NCI-H2107 treated with DMSO at 0.1 percent for 48 hours (cell line): ENCODE data around the gene MAGEF1.
A peak's percentile ranks its signal among the peaks of the same experiment; 100 is the strongest.

ENCODE experiments used
- DNase-seq: peaks from one replicate; lab custom pipeline; 2025; ENCODE audit not compliant: unreplicated experiment; lab: John Stamatoyannopoulos, UW

The MAGEF1 gene, protein sequence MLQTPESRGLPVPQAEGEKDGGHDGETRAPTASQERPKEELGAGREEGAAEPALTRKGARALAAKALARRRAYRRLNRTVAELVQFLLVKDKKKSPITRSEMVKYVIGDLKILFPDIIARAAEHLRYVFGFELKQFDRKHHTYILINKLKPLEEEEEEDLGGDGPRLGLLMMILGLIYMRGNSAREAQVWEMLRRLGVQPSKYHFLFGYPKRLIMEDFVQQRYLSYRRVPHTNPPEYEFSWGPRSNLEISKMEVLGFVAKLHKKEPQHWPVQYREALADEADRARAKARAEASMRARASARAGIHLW

DNA sequence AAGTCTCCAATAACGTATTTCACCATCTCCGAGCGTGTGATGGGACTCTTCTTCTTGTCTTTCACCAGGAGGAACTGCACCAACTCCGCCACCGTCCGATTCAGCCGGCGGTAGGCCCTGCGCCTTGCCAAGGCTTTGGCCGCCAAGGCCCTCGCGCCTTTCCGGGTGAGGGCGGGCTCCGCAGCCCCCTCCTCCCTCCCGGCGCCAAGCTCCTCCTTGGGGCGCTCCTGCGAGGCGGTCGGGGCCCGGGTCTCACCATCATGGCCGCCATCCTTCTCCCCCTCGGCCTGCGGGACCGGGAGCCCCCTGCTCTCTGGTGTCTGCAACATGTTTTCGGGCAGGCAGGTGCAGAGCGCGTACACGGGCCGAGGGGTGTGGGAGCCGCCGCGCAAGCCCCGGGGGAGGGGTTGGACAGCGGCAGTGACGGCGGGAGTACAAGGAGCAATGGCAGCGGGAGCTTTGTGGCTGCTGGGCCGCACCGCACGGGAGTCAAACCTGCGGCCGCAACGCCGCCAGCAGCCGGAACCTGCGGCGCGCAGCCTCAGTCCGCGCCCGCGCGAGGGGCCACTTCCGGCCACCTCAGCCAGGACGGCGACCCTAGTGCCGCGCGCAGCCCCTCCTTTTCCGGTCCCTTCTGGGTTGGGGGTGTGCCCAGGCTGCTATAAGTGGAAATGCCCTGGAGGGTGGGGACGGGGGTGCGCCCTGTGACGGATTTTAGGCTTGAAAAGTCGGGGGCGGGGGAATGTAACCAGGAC lies at the start of gene MAGEF1:
MAGEF1 (minus strand) TSS at position 572 of the 755 bp plus-strand sequence; CDS start at position 329, 243 bp downstream.
- peak; percentile 92 for DNase-seq

DNA sequence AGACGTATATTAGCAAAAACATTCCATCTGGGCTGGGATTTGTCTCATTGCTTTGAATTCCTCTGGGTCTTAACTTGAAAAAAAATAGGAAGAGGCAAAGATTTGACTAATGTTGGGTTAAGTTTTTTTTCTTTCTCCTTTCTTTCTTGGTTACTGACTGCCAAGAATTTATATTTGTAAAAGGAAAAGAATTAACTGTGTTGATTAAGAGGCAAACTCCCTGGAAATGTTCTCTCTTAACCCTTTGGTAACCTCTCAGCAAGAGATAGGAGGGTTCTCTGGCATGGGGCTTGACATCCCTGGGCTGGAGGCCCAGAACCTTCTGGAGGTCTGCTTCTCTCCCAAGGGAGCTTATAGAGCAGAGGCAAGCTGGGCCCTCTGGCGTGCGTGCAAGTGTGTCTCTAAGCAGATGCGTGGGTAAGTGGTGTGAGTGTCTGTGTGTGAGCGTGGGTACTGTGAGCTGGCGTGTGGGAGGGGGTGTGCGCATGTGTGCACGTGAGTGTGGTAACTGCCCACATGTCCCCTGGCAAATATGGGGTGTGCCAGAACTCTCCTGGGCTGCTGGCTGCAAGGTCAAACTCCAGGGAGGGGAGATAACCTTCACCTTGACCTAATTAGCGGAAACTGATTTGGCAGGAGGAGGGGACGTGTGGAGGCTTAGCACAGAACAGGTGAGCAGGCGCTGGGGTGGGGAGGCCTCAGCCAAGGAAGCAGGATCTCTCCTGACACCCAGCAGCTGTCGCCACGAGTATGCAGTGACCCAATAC lies 49.4 kb upstream of the MAGEF1 start:
- no peak for DNase-seq

DNA sequence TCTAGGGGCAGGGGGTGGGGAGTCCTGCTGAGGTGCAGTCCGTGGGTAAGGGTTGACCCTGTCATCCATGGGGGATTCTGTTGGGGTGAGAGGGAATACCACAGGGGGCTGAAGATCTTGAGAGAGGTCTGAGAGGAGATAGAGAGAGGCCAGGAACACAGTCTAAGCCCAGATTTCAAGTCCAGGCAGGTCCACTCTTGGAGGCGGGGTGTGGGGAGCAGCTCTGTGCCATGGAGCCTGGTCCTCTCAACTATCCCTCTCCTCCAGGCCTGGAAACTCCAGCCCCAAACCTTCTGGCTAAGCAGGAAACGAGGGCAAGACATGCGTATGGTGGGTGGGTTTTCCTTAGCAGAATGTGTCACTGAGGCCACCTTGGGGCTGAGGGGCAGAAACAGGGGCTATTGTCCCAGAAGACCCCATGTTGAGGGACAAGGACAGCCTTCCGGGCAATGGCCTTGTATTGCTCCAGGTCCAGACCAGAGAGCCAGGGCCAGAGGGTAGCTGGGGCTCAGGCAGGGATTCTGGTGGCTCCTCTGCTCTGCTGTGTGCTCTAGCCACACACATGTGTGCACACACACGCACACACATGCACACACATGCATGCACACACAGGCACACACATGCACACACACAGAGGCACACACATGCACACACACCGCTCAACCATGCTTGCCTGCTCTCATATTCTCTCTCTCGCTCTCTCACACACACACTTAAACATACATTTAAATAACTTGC lies 48.6 kb upstream of the MAGEF1 start:
- no peak for DNase-seq

DNA sequence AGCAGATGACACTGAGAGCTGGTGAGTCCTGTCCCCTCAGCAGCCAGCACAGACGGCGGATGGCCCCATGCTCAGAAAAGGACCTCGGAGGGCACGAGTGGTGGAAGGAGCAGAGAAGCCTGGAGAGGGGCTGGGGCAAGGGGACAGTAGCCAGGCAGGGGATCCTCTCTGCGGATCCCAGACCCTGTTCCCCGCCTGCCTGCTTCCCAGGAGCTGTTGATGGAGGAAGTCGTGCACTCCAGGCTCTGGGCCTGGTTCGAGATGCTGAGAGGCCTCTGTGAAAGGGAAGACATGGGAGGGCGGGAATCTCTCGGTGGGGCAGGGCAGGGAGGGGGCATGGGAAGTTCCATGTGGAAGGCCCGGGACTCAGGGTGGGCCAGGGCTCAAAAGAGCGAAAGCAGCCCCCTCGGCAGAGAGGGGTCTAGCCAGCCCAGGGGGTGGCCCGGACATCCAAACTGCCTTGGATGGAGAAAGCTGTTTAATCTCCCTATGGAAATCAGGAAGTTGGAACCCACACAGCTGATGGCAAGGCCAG lies 47.9 kb upstream of the MAGEF1 start:
- DNase-seq: no peak

DNA sequence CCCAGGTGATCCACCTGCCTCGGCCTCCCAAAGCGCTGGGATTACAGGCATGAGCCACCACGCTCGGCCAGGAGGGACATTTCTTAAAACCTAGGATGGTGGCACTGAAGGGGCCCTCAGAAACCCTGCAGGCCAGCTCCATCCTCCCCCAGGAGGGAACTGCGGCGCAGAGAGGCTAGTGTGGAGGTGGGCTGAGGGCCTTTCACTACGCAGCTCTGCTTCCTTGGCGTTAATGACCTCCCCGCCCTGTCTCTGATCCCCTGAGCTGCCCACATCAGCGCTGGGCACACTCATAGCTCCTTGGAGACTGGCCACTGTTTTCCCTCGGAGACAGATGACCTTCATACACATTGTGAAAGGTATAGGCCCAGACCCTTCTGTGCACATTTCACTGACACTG lies 46.2 kb upstream of the MAGEF1 start:
- DNase-seq: no peak

DNA sequence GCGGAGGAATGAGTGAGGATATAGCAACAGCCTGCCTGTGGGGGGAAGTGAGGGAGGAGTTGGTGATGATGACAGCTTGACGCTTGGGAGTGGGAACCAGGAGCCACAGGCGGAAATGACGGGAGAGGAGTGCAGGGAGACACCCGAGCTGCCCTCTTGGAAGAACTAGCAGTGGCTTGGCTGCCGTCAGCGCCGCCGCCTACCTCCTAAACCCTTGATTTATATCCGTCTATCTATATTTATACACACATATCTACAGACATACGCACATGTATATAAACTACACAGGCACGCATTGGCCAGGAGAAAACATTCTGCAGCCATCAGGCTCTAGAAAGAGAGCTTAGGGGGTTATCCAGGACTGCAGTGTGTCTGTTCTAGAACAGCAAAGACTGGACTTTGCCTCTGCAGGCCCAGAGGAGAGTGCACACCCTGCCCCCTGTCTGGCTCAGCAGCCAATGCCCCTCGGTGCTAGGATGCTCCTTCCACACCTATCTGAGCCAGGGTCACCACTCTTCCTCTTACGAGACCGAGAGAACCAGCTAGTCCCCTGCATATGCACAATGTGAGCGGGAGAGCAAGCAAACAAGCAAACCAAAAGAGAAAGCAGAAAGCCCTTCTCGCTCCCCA lies 45.3 kb upstream of the MAGEF1 start:
- peak; percentile 45 for DNase-seq

DNA sequence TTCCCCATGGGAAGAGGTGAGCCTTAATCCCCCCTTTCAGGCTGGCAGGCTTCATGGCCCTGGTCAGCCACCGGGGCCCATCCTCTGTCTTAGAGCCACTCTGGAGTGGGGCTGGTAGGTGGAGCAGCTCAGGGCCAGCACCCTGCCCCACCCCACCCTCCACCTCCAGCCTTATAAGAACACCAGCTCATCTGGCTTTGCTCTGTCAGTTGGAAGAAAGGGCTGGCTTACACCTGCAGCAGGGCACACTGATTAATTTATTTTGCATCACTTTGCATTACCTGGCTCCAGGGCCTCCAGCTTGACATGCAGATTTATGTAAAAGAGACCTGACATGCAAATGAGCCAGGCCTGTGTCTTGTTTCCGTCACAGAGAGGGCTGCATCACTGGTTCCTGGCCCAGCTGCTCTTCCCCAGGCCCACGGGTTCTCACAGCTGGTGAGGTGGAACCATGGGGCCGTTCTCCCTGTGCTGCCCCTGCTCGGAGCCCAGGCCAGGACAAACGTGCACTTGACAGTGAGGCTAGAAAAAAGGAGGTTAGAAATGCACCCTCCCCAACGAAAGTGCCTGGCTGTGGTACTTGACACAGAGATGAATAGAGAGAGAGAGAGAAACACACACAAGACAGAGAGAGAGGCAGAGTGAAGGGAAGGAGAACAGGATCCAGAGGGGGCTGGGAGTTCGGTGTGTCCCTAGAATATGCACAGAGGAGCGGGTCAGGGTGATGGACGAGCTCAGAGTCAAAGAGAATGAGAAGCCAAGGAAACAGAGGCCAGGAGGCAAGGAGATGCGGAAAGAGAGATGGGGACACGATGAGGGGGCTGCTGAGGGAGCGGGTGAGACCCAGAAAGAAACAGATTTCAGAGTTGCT lies 44.5 kb upstream of the MAGEF1 start:
- no peak for DNase-seq

DNA sequence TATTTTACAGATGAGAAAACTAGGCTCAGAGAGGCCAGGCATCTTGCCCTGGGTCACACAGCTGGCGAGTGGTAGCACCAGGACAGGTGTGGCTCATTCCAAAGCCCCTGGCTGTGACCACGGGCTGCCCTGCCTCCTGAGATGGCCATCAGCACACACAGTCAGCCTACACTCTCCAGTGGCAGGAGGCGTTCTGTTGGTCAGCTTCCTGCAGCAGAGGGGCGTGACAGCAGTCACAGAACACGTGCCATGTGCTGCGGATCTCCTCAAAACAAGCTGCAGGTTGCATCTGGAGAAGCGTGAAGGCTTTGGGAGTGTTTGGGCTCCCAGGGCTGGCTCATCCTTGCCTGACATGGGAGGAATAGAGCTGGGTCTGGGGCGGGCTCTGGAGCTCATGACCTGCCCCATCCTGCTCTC lies 43.5 kb upstream of the MAGEF1 start:
- no peak for DNase-seq

DNA sequence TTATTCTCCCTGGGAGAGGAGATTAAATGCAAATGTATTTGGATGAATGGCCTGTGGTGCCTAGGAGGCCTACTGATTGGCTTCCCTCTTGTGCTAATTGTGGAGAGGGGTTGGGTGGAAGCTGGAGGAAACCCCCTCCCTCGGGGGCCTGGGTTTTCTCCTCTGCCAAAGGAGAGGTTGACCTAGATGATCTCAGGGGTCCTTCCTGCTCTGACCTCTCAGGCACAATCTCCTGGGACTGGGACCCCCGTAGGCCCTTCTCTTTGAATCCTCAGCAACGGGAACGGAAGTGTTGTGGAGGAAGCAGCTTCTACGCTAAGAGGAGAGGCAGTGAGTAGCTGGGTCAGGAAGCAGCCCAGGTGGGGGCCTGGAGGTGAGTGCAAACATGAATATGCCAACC lies 40.5 kb upstream of the MAGEF1 start:
- DNase-seq: no peak

DNA sequence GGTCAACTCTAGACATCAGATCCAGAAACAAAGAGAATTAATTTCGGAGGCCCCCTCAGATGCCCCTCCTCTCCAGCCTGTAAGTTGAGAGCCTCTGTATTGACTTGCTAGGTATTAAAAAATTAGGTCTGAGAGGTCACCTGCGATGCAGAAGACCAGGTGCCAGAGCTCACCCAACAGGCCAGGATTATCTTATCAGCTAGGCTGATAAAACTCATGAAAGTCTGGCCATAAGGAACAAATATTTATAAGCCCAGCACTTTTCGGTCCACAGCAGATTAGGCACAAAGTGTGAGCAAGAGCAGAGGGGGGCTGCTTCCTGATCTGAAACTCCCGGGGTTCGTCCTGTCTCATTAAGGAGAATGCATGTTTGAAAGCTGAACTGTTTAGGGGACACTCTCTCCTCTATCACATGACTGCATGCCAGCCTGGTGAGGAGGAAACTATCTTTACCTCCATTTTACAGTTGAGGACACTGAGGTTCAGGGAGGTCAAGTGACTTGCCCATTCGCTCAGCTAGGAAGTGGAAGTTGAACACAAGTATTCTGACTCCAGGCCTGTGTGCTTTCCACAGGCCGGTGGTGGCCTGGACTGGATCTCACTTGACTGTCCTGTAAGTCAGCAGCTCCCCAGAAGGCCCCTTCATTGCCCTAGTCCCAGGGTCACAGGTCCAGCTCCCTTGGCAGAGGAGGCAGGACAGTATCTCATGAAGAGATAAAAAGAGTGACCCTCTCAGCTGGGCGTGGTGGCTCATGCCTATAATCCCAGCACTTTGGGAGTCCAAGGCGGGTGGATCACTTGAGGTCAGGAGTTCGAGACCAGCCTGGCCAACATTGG lies 39.6 kb upstream of the MAGEF1 start:
- DNase-seq: no peak

DNA sequence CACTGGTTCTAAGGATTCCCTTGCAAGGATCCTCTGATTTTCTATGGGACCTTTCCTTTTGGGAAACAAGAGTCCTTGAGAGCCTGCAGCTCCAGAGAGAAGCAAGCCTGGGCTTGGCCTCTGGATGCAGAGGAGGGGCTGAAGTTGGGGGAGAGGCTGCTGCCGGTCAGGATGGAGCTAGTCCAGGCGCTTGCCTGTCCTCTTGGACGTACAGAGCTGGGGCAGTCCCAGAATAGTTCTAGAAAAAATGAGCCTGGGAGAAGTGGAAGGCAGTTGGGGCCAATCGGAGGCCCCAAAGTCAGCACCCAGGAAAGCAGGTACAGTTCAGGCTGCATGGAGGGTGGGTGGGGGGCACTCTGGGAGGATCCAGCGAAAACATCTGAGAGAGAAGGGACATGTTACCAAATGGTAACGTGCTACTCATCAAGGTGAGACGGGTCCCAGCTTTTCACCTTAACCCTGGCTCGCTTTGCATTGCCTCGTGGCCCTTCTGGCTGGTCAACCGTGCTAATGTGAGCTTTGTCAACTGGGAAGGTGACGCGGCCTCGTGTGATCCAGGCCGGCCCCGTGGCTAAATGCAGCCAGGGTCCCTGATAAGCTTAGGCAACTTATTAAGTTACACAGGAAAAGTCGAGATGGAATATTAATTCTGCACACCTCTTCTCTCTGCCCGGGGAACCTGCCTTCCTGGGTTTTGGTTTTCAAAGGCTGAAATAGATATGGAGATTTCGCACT lies 38.7 kb upstream of the MAGEF1 start:
- DNase-seq: no peak

DNA sequence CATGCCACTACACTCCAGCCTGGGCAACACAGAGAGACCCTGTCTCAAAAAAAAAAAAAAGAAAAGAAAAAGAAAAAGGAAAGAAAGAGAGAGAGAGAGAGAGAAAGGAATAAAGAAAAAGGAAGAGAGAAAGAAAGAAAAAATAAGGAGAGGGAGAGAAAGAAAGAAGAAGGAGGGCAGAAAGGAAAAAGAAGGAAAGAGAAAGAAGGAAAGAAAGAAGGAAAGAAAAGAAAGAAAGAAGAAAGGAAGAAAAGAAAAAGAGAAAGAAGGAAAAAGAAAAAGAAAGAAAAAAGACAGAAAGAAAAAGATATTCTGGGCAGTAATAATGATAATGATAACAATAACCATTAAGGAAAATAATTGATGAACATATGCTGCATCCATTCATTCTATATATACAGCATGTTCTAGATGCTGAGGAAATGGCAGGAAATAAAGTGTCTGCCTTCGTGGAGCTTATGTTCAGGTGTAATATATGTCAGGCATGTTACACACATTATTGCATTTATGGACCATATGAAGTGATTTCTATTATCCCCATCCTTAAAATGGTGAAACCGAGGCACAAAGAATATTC lies 37.4 kb upstream of the MAGEF1 start:
- DNase-seq: no peak

DNA sequence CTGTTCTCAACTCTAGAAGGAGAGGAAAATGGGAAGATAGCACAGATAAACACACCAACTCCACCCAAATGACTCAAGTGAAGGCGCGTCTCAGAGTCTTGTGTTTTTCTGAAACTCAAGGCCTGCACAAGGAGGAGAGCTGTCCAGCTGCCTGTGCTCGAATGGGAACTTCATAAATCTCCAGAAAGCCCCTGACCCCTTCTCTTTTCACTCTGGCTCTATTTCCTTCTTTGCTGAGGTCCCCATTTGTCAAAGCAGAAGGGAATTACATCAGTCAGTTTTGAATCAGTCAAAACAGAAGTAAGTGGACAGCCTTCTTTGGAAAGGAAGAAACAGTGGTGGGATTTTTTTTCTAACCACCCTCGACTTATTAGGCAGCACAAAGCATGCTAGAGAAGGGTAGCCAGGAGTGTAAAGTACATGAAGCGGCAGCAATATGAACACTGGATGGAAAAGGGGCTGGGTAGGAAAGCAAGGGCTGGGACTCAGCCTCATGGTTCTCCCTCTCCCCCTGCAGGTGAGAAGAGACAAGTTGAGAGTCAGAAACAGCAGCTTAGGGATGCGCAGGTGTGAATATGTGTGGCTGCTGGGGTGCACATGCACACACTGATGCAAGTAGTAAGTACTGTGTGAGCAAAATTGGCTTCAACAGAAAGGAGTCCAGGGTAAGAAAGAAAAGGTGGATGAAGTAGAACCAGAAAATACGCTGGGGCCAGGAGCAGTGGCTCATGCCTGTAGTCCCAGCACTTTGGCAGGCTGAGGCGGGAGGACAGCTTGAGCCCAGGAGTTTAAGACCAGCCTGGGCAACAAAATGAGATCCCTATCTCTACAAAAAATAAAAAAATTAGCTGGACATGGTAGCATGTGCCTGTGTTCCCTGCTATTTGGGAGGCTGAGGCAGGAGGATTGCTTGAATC lies 36.6 kb upstream of the MAGEF1 start:
- peak; percentile 84 for DNase-seq

DNA sequence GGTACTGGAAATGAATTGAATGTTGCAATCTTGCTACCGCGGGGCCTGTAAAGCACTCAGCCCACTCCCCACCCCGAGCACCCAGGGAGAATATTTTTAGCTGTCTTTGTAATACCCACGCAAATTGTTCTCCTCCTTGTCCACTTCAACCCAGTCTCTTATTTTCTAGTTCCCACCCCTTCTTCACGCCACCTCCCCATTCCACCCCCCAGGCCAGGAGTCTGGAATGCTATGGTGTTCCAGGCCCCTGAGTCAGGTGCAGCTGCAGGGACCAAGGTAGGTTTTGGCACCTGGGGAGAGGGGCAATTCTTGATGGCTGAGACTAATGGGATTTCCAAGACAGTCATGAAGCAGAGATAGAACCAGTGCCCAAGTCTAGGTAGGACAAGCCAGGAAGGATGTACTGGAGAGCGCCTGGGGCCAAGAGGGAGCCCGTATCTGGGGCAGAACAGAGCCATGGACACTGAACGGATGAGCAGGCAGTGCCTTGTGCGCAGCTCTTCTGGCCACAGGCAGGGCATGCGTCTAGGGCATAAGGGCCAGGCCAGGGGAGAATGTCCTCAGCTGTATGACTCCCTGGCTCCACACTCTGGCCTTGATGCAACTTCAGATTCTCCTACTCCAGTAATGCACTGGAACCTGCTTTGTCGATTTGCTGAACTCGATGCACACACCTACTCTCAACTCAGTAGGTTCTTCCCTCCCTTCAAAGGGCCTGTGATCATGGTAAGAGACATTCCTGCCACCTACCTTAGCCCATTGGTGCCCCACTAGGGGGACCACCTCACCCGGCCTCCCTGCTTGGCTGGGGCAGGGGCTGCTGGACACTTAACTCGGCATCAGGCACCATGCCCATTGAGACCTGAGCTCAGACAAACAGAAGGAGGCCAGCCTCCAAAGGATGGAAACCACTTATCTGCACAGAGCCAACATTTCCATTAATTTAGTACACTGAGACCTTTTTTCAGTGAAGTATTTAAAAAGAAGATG lies 34.6 kb upstream of the MAGEF1 start:
- no peak for DNase-seq

DNA sequence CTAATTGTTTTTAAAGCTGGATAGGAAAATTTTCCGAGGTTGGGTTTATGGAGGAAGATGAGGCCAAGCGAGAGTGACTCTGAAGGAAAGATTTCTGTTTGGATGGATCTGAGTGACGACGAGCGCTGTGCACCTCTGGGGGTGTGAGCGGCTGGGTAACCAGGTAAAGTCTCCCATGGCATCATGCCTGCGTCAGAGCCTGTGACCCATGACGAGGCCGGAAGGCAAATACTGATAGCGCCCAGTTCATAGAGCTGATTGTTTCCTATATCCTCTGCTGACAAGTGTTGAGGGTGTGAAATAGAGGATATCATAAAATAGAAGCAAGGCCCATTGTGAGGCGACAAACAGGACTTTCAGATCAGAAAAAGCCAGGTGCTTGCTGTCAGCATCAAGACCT lies 33.7 kb upstream of the MAGEF1 start:
- no peak for DNase-seq
